ENCODE results near the gene VRK3.

Gene VRK3

DNA sequence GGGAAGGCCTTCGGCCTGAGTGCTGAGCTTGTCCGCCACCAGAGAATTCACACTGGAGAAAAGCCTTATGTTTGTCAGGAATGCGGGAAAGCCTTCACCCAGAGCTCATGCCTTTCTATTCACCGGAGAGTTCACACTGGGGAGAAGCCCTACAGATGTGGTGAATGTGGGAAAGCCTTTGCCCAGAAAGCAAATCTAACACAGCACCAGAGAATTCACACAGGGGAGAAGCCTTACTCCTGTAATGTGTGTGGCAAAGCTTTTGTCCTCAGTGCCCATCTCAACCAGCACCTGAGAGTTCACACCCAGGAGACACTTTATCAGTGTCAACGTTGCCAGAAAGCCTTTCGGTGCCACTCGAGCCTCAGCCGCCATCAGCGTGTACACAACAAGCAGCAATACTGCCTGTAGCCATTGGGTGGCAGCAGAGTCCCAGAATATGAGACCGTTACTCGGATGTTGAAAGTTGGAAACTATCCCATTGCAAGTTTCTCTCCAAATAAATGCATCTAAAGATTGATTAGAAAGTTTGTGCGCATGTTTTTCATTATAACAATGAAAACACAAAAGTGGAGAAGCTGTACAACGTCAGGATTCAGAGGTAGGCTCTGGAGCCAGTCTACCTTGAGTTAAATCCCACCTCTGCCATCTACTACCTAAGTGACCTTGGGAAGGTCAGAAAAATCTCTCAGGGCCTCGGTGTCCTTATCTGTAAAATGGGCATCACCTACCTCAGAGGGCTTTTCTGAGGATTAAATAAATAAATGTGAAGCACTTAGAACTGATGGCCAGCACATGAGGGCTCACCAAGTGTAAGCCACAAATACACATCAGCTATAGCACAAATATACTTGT is 21.7 kb upstream of the VRK3 start:
- no peak overlapping the region for H3K4me3 Mint-ChIP-seq
- peaks cover 5% of the 10 kb centered on the region for H3K27me3 Mint-ChIP-seq
- no peak overlapping the region for H3K27ac Mint-ChIP-seq
- H3K36me3 Mint-ChIP-seq (ENCODE audit: low read depth) = peaks cover 61% of the 10 kb centered on the region
- peaks cover 17% of the 10 kb centered on the region for H3K4me1 Mint-ChIP-seq (ENCODE audit: low read depth)
- intact Hi-C loops (cut with micrococcal nuclease) = no loop called here
- peaks cover 65% of the 10 kb centered on the region for H3K9me3 Mint-ChIP-seq

GRCh38 chr19:50044922-50045321 is 19.8 kb upstream of the VRK3 start:
- Mint-ChIP-seq H3K4me3 (no peak overlapping the region), H3K4me1 (ENCODE audit: low read depth) (peaks cover under 1% of the 10 kb centered on the region), H3K27ac (no peak overlapping the region), H3K9me3 (peaks cover 71% of the 10 kb centered on the region), H3K36me3 (ENCODE audit: low read depth) (peaks cover 80% of the 10 kb centered on the region), H3K27me3 (no peaks in the 10 kb centered on the region)
- intact Hi-C loops (cut with micrococcal nuclease) = no loop called here

GRCh38 chr19:50043967-50044366 is 18.8 kb upstream of the VRK3 start:
- intact Hi-C loops (cut with micrococcal nuclease) = no loop called here
- H3K4me3 Mint-ChIP-seq = no peak overlapping the region
- H3K4me1 Mint-ChIP-seq (ENCODE audit: low read depth) = no peaks in the 10 kb centered on the region
- H3K27ac Mint-ChIP-seq = no peak overlapping the region
- no peaks in the 10 kb centered on the region for H3K27me3 Mint-ChIP-seq
- peaks cover 90% of the 10 kb centered on the region for H3K36me3 Mint-ChIP-seq (ENCODE audit: low read depth)
- H3K9me3 Mint-ChIP-seq = peaks cover 71% of the 10 kb centered on the region

- no peak overlapping the region for H3K4me3 Mint-ChIP-seq
- H3K27me3 Mint-ChIP-seq = no peaks in the 10 kb centered on the region
- intact Hi-C loops (cut with micrococcal nuclease) = no loop called here
- H3K4me1 Mint-ChIP-seq (ENCODE audit: low read depth) = no peaks in the 10 kb centered on the region
- peaks cover 60% of the 10 kb centered on the region for H3K9me3 Mint-ChIP-seq
- peaks cover 93% of the 10 kb centered on the region for H3K36me3 Mint-ChIP-seq (ENCODE audit: low read depth)
- no peak overlapping the region for H3K27ac Mint-ChIP-seq
Observed at GRCh38 chr19:50042363-50043024, 17.3 kb upstream of the VRK3 start.

- Mint-ChIP-seq H3K36me3 (ENCODE audit: low read depth) (peaks cover 96% of the 10 kb centered on the region), H3K4me3 (no peak overlapping the region), H3K27me3 (no peaks in the 10 kb centered on the region), H3K9me3 (peaks cover 46% of the 10 kb centered on the region), H3K27ac (no peak overlapping the region), H3K4me1 (ENCODE audit: low read depth) (no peaks in the 10 kb centered on the region)
- intact Hi-C loops (cut with micrococcal nuclease) = no loop called here
Observed at GRCh38 chr19:50040967-50041366, 15.8 kb upstream of the VRK3 start.

- intact Hi-C loops (cut with micrococcal nuclease) = no loop called here
- Mint-ChIP-seq H3K36me3 (ENCODE audit: low read depth) (peaks cover 96% of the 10 kb centered on the region), H3K9me3 (peaks cover 36% of the 10 kb centered on the region), H3K4me1 (ENCODE audit: low read depth) (no peaks in the 10 kb centered on the region), H3K4me3 (no peak overlapping the region), H3K27me3 (no peaks in the 10 kb centered on the region), H3K27ac (no peak overlapping the region)
Observed at GRCh38 chr19:50039968-50040367, 14.8 kb upstream of the VRK3 start.

DNA sequence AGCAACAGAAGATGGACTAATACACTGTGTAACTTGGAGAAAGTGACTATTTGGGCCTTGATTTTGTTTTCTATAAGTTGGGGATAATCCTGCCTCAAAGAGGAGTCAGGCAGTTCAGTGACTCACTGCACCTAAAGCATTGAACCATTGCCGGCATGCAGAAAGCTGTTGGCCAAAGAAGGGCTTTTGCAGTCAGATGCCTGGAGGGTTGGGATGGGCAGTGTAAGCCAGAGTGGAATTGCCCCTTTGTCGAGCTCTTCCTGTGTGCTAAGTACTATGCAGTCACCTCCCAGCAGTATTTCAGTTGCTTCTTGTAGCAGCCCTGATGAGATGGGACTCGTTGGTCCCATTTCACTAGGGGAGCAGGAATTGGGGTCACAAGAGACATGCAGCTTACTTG is 11.7 kb upstream of the VRK3 start:
- H3K27me3 Mint-ChIP-seq = no peaks in the 10 kb centered on the region
- no peaks in the 10 kb centered on the region for H3K4me1 Mint-ChIP-seq (ENCODE audit: low read depth)
- no peak overlapping the region for H3K4me3 Mint-ChIP-seq
- no peak overlapping the region for H3K27ac Mint-ChIP-seq
- peaks cover 6% of the 10 kb centered on the region for H3K9me3 Mint-ChIP-seq
- peaks cover 96% of the 10 kb centered on the region for H3K36me3 Mint-ChIP-seq (ENCODE audit: low read depth)
- intact Hi-C loops (cut with micrococcal nuclease) = no loop called here

DNA sequence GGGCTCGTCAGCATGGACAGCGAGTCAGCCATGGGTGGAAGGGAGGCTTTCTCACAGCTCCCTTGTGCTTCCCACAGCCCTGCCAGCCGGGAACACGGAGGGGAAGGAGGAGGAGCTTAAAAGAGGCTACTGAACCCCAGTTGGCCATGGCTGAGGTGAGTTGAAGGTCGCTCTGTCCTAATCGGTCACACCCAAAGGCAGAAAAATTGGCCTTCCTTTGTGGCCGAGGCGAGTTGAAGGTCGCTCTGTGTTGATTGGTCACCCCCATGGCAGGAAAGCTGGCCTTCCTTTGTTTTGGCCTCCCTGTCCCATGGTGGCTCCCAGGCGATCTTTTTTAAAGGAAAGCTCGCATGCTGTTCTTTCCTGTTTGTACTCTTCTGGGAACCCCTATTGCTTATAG is 5.8 kb upstream of the VRK3 start:
- intact Hi-C loops (cut with micrococcal nuclease) = no loop called here
- H3K36me3 Mint-ChIP-seq (ENCODE audit: low read depth) = peaks cover 75% of the 10 kb centered on the region
- H3K27me3 Mint-ChIP-seq = no peaks in the 10 kb centered on the region
- H3K4me3 Mint-ChIP-seq = no peak overlapping the region
- H3K4me1 Mint-ChIP-seq (ENCODE audit: low read depth) = peaks cover 22% of the 10 kb centered on the region
- H3K27ac Mint-ChIP-seq = no peak overlapping the region
- H3K9me3 Mint-ChIP-seq = no peaks in the 10 kb centered on the region

- Mint-ChIP-seq H3K27ac (no peak overlapping the region), H3K4me1 (ENCODE audit: low read depth) (peaks cover 25% of the 10 kb centered on the region), H3K27me3 (no peaks in the 10 kb centered on the region), H3K36me3 (ENCODE audit: low read depth) (peaks cover 74% of the 10 kb centered on the region), H3K4me3 (no peak overlapping the region), H3K9me3 (no peaks in the 10 kb centered on the region)
- intact Hi-C loops (cut with micrococcal nuclease) = no loop called here
Observed at GRCh38 chr19:50030225-50030624, 5.1 kb upstream of the VRK3 start.

GRCh38 chr19:50026550-50026906 is 1.4 kb upstream of the VRK3 start:
- H3K4me1 Mint-ChIP-seq (ENCODE audit: low read depth) = peaks cover 42% of the 10 kb centered on the region
- H3K9me3 Mint-ChIP-seq = no peaks in the 10 kb centered on the region
- peaks cover 54% of the 10 kb centered on the region for H3K36me3 Mint-ChIP-seq (ENCODE audit: low read depth)
- peak overlapping the region; percentile 87 for H3K4me3 Mint-ChIP-seq
- peak overlapping the region; percentile 95 for H3K27ac Mint-ChIP-seq
- no peaks in the 10 kb centered on the region for H3K27me3 Mint-ChIP-seq
- intact Hi-C loops (cut with micrococcal nuclease) = no loop called here

- peaks cover 52% of the 10 kb centered on the region for H3K36me3 Mint-ChIP-seq (ENCODE audit: low read depth)
- intact Hi-C loops (cut with micrococcal nuclease) = loop anchor here (1.0 kb wide), 1 partner anchor 25 kb away; no protein-coding TSS in a partner anchor
- peak within 1 kb of the TSS; percentile 87 for H3K4me3 Mint-ChIP-seq
- no peaks in the 10 kb centered on the region for H3K27me3 Mint-ChIP-seq
- H3K9me3 Mint-ChIP-seq = no peaks in the 10 kb centered on the region
- H3K27ac Mint-ChIP-seq = peak within 1 kb of the TSS; percentile 95
- H3K4me1 Mint-ChIP-seq (ENCODE audit: low read depth) = peaks cover 42% of the 10 kb centered on the region
Observed at GRCh38 chr19:50025794-50026549, 800 bp upstream of the VRK3 start, which contains the start of gene ZNF473. ZNF473 (plus strand) TSS chr19:50026005; CDS start chr19:50031083, 5,078 bp downstream.

- intact Hi-C loops (cut with micrococcal nuclease) = loop anchor here (1.0 kb wide), 1 partner anchor 27 kb away; no protein-coding TSS in a partner anchor
- H3K9me3 Mint-ChIP-seq = no peaks in the 10 kb centered on the region
- H3K27me3 Mint-ChIP-seq = no peaks in the 10 kb centered on the region
- peaks cover 52% of the 10 kb centered on the region for H3K36me3 Mint-ChIP-seq (ENCODE audit: low read depth)
- H3K27ac Mint-ChIP-seq = peak overlapping the region; percentile 95
- H3K4me1 Mint-ChIP-seq (ENCODE audit: low read depth) = peaks cover 42% of the 10 kb centered on the region
- peak overlapping the region; percentile 87 for H3K4me3 Mint-ChIP-seq
Observed at GRCh38 chr19:50024719-50025021, 502 bp downstream of the VRK3 start.

- H3K36me3 Mint-ChIP-seq (ENCODE audit: low read depth) = peaks cover 62% of the 10 kb centered on the region
- intact Hi-C loops (cut with micrococcal nuclease) = no loop called here
- no peak overlapping the region for H3K4me3 Mint-ChIP-seq
- no peak overlapping the region for H3K27ac Mint-ChIP-seq
- no peaks in the 10 kb centered on the region for H3K27me3 Mint-ChIP-seq
- H3K9me3 Mint-ChIP-seq = no peaks in the 10 kb centered on the region
- H3K4me1 Mint-ChIP-seq (ENCODE audit: low read depth) = peaks cover 37% of the 10 kb centered on the region
Observed at GRCh38 chr19:50022823-50023222, 2.3 kb downstream of the VRK3 start.

- intact Hi-C loops (cut with micrococcal nuclease) = no loop called here
- no peak overlapping the region for H3K27ac Mint-ChIP-seq
Observed at GRCh38 chr19:50020481-50020880, 4.7 kb downstream of the VRK3 start.

More at GRCh38 chr19:50020481-50020880, 4.7 kb downstream of the VRK3 start:
- Mint-ChIP-seq H3K4me3 (no peak overlapping the region), H3K4me1 (ENCODE audit: low read depth) (peaks cover 17% of the 10 kb centered on the region), H3K27me3 (no peaks in the 10 kb centered on the region), H3K36me3 (ENCODE audit: low read depth) (peaks cover 72% of the 10 kb centered on the region), H3K9me3 (no peaks in the 10 kb centered on the region)

Measured in dendritic cell treated with granulocyte-macrophage colony-stimulating factor and Interleukin-4, amounts not matched to agents 40 ng/mL and 50 ng/mL, for 4 days (primary cell).